Uterus (tissue), 4 donors: Measurements from ENCODE around the gene LGSN. TPM values are rescaled to one million over a fixed set of nuclear protein-coding genes. Genes with fewer than 3 reads are reported as not detected.
"Not testable (repeated sequence)": the region's sequence is repeated elsewhere in the genome, so short reads cannot be mapped to it uniquely, and the experiment has no call there.

ENCODE experiments used
- DNase-seq, 2 donors: peaks; one replicate each; pipeline ENCODE4 v3.0.0-alpha.2; 2019 to 2020
- H3K27ac ChIP-seq, 2 donors: fragments of 200-600 bp; sonication (generic); 1 replicate in 1 of 2; 2 replicates in 1 of 2; pipeline ENCODE4 v1.5.1; 2016 to 2018
- H3K27me3 ChIP-seq, 2 donors: fragments of 200-600 bp; sonication (generic); one replicate each; pipeline ENCODE4 v1.5.1; 2018 to 2019; ENCODE audit warnings: control low read depth in 1 of 2
- H3K36me3 ChIP-seq, 2 donors: fragments of 200-600 bp; sonication (generic); one replicate each; pipeline ENCODE4 v1.5.1; 2019; ENCODE audit warnings: control low read depth in 1 of 2
- H3K4me1 ChIP-seq, 2 donors: fragments of 200-600 bp; sonication (generic); one replicate each; pipeline ENCODE4 v1.5.1; 2018 to 2019; ENCODE audit warnings: control low read depth in 1 of 2
- H3K4me3 ChIP-seq, 2 donors: fragments of 200-600 bp; sonication (generic); 1 replicate in 1 of 2; 2 replicates in 1 of 2; pipeline ENCODE4 v1.5.1; 2018 to 2019; ENCODE audit warnings: mild to moderate bottlenecking in 1 of 2
- H3K9me3 ChIP-seq, 2 donors: fragments of 200-600 bp; sonication (generic); one replicate each; pipeline ENCODE4 v1.5.1; 2019; ENCODE audit warnings: control low read depth in 1 of 2
- POLR2A ChIP-seq, 2 donors: fragments of 450-650 bp; IDR thresholded peaks; one replicate each; pipeline ENCODE4 v1.6.1; 2016; ENCODE audit warnings: antibody characterized with exemption in 2 of 2, mild to moderate bottlenecking in 1 of 2, moderate library complexity in 1 of 2
- intact Hi-C: fragments of 100-400 bp; cut with DNase I; formaldehyde crosslinking; loops from one replicate; pipeline ENCODE4 v1.15.1; 2023; ENCODE audit warnings: low total_unique reads
- total RNA-seq, 4 donors: library from RNA; depleted of rRNA in 3 of 4; stranded (reverse); fragments of >200 nt in 3 of 4; gene quantifications; one replicate each; pipeline versions ENCODE4 v1.1.0 to v1.2.4, GENCODE V29; 2014 to 2023
- TF ChIP-seq, protein P1 (sequence below), 4 experiments: fragments of 200-600 bp in 2 of 4; fragments of 450-650 bp in 2 of 4; sonication (generic) in 2 of 4; IDR thresholded peaks; one replicate each; pipeline ENCODE4 v1.5.1; 2016 to 2019; ENCODE audit warnings: antibody characterized with exemption in 4 of 4, mild to moderate bottlenecking in 2 of 4, moderate library complexity in 1 of 4
- donor health status: DM: yes; HTN: yes; CAD: no.

Gene LGSN
- total RNA-seq, 4 donors from 2014 or later = 0.41 TPM; not detected in 3

DNA sequence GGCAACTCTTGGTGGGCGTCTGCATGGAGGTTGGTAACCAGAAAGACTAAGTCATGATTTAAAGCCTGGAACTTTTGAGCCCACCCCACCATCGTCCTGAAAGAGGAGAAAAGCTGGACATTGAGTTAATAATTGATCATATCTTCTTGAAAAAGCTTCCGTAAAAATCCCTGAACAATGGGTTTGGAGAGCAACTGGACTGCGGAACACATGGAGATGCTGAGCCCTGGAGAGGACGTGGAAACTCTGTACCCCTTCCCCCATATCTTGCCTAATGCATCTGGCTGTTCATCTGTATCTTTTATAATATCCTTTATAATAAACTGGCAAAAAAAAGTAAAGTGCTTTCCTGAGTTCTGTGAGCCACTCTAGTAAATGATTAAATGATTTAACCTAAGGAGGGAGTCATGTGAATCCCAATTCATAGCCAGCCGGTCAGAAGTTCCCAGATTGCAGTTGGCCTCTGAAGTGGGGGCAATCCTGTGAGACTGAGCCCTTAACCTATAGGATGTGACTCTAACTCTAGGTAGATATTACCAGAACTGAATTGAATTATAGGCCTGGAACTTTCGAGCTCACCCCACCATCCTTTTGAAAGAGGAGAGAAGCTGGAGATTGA is 26.5 kb upstream of the LGSN start:
- DNase-seq = no peak
- H3K27me3 ChIP-seq = no peaks in the 10 kb centered on the region
- H3K9me3 ChIP-seq = no peaks in the 10 kb centered on the region
- H3K4me3 ChIP-seq = no peak overlapping the region
- intact Hi-C loops = no loop called here
- TF ChIP-seq, protein P1, sequence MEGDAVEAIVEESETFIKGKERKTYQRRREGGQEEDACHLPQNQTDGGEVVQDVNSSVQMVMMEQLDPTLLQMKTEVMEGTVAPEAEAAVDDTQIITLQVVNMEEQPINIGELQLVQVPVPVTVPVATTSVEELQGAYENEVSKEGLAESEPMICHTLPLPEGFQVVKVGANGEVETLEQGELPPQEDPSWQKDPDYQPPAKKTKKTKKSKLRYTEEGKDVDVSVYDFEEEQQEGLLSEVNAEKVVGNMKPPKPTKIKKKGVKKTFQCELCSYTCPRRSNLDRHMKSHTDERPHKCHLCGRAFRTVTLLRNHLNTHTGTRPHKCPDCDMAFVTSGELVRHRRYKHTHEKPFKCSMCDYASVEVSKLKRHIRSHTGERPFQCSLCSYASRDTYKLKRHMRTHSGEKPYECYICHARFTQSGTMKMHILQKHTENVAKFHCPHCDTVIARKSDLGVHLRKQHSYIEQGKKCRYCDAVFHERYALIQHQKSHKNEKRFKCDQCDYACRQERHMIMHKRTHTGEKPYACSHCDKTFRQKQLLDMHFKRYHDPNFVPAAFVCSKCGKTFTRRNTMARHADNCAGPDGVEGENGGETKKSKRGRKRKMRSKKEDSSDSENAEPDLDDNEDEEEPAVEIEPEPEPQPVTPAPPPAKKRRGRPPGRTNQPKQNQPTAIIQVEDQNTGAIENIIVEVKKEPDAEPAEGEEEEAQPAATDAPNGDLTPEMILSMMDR (IDR thresholded peaks at IDR 0.05) = no peak
- TF ChIP-seq POLR2A (IDR thresholded peaks at IDR 0.05) = no peak
- no peaks in the 10 kb centered on the region for H3K36me3 ChIP-seq
- no peaks in the 10 kb centered on the region for H3K4me1 ChIP-seq
- H3K27ac ChIP-seq = no peak overlapping the region

DNA sequence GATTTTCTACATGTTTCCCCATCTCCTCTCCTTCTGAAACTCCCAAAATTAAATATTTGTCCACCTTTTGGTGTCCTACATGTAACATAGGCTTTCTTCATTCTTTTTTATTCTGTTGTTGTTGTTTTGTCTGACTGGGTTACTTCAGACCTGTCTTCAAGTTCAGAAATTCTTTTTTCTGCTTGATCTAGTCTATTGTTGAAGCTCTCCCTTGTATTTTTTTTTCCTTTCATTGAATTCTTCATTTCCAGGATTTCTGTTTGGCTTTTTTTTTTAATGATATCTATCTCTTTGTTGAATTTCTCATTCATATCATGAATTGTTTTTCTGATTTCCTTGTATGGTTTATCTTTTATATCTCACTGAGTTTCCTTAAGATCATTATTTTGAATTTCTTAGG is 20.6 kb upstream of the LGSN start:
- Histone ChIP-seq H3K36me3 (no peaks in the 10 kb centered on the region), H3K4me1 (no peaks in the 10 kb centered on the region), H3K27me3 (no peaks in the 10 kb centered on the region), H3K4me3 (no peak overlapping the region), H3K27ac (no peak overlapping the region), H3K9me3 (no peaks in the 10 kb centered on the region)
- TF ChIP-seq, protein P1 (IDR thresholded peaks at IDR 0.05) = no peak
- no peak for TF ChIP-seq POLR2A (IDR thresholded peaks at IDR 0.05)
- intact Hi-C loops = no loop called here
- DNase-seq = no peak

DNA sequence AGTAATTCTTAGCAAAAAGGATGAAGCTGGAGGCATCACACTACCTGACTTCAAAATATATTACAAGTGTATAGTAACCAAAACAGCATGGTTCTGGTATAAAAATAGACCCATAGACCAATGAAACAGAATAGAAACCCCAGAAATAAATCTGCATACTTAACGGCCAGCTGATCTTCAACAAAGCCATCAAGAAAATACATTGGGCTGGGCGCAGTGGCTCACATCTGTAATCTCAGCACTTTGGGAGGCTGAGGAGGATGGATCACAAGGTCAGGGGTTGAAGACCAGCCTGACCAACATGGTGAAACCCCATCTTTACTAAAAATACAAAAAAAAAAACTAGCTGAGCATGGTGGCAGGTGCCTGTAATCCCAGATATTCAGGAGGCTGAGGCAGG is 14.9 kb upstream of the LGSN start:
- H3K27me3 ChIP-seq, H3K4me3 ChIP-seq, intact Hi-C loops, H3K36me3 ChIP-seq, H3K27ac ChIP-seq, DNase-seq, H3K9me3 ChIP-seq, H3K4me1 ChIP-seq: not testable (repeated sequence)

DNA sequence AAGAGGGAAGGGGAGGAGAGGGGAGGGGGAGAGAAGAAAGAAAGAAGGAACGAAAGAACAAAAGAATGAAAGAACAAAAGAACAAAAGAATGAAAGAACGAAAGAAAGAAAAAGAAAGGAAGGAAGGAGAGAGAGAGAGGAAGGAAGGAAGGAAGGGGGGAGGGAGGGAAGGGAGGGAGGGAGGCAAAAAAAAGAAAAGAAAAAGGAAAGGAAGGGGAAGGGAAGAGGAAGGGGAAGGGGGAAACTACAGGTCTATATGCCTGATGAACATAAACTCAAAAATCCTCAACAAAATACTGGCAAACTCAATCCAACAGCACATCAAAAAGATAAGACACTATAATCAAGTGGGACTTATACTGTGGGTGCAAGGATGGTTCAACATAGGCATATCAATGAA is 13.7 kb upstream of the LGSN start:
- Histone ChIP-seq H3K4me3 (no peak overlapping the region), H3K27me3 (no peaks in the 10 kb centered on the region), H3K36me3 (no peaks in the 10 kb centered on the region), H3K4me1 (no peaks in the 10 kb centered on the region), H3K27ac (no peak overlapping the region), H3K9me3 (no peaks in the 10 kb centered on the region)
- TF ChIP-seq POLR2A (IDR thresholded peaks at IDR 0.05) = no peak
- TF ChIP-seq, protein P1 (IDR thresholded peaks at IDR 0.05) = no peak
- intact Hi-C loops = no loop called here
- DNase-seq = no peak

DNA sequence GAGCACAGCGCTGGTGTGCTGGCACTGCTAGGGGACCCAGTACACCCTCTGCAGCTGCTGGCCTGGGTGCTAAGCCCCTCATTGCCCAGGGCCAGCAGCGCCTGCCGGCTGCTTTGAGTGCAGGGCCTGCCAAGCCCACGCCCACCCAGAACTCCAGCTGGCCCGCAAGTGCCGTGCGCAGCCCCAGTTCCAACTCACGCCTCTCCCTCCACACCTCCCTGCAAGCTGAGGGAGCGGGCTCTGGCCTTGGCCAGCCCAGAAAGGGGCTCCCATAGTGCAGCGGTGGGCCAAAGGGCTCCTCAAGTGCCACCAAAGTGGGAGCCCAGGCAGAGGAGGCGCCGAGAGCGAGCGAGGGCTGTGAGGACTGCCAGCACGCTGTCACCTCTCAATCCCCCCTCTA is 6.8 kb upstream of the LGSN start:
- intact Hi-C loops, H3K27ac ChIP-seq, H3K4me1 ChIP-seq, DNase-seq, H3K36me3 ChIP-seq, H3K4me3 ChIP-seq, H3K9me3 ChIP-seq, H3K27me3 ChIP-seq: not testable (repeated sequence)

DNA sequence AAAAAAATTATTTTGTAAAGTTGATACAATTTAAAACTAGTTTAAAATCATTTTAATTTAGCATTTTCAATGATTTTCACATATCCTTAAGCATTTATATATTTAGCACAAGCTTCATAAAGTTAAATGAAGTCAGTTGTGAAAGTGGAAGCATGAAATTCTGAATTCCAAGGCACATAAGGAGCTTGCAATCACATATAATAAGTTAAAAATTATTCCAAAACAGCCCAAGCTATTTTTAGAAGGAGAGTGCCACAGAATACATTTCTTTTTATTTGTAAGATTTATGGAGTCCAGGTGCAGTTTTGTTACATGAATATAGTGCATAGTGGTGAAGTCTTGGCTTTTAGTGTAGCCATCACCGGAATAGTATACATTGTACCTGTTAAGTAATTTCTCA is 3.2 kb upstream of the LGSN start:
- Histone ChIP-seq H3K27me3 (no peaks in the 10 kb centered on the region), H3K4me3 (no peak overlapping the region), H3K9me3 (no peaks in the 10 kb centered on the region), H3K27ac (no peak overlapping the region), H3K4me1 (no peaks in the 10 kb centered on the region), H3K36me3 (no peaks in the 10 kb centered on the region)
- intact Hi-C loops = no loop called here
- no peak for TF ChIP-seq POLR2A (IDR thresholded peaks at IDR 0.05)
- TF ChIP-seq, protein P1 (IDR thresholded peaks at IDR 0.05) = no peak
- DNase-seq = no peak
